CD4-positive, alpha-beta T cell treated with Interleukin-15 for 1 hour (primary cell): Measurements from ENCODE around the gene CD58.

Source experiments
- DNase-seq: peaks from one replicate; pipeline ENCODE4 v3.0.0-alpha.2; 2020

Gene CD58

DNA sequence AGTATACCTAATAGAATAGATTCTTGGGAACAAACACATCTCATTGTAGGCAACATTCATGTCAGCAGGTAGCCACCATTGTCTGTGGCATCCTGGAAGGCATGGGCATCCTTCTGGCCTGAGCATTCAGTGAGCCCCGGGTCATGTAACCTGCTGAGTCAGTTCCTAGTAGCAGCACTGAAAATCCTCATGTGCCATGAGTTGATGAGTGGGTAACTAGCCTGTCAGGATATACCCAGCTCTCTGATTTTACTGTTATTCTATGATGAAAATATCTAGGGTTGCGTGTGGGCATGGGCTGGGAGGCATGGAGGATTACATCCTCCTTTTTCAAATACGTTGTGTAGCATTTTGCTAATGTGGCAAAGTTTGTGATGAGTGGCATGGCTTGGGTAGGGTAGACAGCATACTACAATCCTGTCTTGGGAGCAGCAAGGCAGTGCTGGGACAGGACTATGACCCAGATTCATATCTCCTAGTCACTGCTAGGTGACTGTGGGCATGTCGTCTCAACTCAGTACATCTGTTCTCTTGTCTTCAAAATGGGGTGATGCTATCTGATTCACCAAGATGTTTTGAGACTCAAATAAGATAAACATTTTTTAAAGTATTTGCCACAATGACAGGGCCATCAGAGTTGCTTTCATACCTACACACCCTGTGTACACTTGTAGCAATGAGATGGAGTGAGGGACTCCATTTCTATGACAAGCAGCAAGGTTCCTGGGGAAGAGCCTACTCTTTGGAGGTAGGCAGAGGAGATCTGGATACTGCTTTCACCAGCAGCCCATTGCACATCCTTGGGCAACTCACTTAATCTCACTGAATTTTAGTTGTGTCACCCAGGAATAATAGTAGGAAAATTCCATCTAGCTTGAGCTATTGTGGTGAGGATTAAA lies 62.5 kb downstream of the CD58 start:
- DNase-seq = no peak

DNA sequence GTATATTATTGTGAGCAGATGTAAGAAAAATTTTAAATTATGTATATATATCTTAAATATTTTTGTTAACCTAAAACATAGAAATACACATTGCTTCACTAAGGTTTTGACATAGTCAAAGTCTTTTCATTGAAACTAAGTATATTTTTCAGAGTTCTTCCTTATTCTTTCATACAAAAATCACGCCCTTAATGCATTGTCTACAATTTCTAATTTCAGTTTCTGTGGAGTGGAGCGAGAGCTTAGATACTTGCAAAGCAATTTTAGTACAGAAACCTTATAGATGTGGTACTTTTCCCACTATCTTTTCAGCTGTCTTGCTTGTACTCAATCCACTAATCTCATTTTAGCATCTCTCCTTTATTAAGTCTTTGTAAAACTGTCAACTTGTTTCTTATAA lies 63.2 kb downstream of the CD58 start:
- no peak for DNase-seq

DNA sequence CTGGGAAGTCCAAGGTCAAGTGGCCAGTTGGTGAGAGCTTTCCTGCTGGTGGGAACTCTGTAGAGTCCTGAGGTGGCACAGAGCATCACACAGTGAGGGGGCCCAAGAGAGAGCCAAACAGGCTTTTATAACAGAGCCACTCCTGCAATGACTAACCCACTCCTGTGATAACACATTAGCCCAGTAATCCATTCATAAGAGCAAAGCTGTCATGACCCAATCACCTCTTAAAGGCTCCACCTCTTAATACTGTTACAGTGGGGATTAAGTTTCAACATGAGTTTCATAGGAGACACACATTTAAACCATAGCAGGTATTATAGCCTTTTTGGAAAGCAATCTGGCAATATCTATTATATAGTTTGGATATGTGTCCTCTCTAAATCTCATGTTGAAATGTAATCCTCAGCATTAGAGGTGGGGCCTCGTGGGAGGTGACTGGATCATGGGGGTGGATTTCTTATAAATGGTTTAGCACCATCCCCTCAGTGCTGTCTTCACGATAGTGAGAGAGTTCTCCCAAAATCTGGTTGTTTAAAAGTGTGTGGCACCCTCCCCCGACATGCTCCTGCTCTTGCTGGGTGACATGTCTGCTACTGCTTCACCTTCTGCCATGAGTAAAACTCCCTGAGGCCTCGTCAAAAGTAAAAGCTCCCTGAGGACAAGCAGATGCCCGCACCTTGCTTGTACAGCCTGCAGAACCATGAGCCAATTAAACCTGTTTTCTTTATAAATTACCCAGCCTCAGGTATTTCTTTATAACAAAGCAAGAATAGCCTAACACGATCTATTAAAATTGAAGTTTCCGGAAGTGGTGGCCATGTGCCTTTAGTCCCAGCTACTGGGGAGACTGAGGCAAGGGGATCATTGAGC lies 64.5 kb downstream of the CD58 start:
- DNase-seq = no peak

DNA sequence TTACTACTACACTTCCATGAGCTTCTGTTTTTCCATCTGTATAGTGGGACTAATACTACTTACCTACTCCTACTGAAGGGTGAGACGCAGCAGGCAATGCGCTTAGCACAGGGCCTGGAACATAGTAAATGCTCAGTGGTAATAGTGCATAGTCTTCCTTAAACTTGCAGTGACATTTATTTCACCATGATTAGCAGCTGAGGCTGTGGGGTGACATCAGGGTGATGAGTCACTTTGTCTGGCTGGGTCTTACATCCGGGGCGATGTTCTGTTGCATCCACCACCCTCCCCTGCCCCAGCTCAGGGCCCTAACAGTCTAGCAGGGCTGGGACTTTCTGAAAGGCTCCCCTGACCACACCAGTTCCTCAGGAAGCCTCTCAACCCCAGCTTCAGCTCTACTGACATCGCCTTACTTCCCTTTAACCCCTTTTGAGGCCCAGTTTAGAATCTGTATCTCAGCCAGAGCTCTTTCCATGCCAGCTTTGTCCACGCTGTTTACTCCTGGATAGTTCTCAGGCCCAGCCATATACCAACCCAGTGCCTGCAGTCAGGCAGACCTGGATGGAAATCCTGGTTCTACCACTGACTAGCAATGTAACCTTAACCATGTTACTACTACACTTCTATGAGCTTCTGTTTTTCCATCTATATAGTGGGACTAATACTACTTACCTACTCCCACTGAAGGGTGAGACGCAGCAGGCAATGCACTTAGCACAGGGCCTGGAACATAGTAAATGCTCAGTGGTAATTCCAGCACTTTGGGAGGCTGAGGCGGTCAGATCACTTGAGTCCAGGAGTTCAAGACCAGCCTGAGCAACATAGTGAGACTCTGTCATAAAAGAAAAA lies 66.3 kb downstream of the CD58 start:
- DNase-seq = peak; percentile 94

DNA sequence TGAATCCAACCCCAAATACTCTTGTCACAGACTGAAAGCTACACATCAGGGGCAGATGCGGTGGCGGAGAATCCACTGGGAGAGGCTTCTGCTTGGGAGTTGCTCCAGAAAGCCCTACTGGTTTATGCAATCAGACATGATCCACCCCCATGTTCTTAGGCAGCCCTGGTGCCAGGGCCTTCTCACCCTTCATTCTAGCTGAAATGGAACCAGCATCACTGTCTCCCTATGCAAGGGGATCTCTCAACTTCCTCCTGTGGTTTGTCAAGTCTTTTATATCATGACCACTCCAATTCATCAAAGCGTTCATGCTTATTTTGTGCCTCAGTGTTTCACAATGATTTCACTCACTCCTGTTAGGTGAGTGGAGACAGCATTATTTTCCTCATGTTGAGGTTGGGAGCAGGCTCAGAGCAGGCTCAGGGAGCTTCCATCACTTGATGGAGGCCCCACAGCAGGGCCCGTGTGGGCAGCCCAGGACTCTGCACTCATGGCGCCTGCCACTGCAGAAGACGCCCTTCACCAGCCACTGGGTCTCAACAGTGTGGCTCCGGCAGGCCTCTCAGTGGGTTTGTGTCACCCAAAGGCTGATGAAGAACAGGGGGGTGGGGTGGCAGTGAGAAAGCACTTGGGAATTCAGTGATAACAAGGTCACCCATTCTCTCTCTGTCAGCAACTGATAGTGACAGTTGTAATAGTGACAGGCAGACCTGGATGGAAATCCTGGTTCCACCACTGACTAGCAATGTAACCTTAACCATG lies 67.1 kb downstream of the CD58 start:
- DNase-seq = peak; percentile 38

DNA sequence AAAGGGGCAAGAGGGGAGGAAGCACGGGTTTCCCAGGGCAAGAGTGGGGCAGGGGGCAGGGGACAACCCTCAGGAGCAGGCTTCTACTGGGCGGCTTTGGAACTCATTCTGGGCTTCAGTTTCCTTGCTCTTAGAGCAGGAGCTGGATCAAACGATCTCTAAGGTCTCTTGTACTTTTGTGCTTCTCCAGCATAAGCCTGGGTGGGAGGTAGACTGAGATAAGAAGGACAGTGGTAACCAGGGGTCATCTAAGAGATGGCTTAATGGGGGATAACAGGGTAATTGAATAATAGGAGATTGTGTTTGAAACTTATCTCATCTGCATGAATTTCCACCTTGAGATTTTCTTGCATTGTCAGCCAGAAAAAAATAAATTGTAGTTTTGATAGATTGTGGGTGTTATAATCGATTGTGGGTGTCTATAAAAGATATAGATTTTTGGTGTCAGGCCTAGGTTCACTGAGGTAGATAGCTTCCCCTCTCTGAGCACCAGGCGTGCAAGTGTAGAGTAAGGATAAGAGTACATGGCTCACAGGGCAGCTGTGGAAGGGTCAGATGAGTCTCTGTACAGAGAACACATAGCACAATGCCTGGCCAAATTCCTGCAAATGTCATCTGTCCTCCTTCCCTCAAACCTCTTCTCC lies 68.0 kb downstream of the CD58 start:
- no peak for DNase-seq

DNA sequence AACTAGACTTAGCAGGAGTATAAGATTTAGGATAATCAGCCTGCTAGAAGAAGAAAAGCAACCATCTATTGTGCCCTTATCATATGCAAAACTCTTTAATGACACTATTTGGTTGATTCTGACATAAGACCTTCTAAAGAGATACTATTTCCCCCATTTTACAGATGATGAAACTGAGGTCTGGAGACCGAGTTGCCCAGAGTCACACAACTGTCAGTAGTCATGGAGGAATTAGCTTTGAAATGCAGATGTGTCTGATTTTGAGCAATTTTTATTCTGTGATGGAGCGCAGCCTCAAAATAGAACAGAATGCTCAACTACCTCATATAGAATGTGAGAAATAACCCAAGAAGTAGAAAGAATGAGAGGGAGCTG lies 69.0 kb downstream of the CD58 start:
- DNase-seq = no peak

DNA sequence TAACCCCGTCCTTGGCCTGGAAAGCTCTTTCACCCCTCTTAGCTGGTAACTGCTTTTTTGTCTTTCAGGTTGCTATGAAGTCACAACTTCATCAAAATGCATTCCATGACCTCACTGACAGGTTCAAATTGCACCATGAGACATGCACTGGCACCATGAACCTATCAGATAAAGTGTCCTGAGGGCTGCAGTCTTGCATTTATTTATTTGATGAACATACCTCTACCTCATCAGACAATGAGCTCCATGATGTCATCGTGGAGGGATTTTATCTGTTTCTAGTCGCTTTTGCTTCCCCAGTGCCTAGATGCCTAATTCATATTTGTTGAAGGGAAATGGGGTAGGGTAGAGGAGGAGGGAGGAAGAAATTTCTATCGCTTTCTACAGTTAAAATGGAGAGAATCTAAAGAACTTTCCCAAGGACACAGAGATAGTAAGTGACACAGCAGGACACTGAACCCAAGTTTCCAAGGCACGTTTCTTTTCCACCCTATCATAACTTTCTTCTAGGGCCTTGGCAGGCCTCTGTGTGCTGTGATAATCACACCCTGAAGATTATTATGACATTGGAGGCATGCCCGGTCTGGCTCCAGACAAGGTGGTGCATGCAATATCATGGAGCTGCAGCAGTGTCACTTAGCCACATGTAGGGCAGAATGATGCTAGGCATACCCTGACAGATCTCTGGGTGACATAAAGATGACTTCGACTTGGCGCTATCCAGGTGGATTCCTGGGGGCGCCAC lies 69.5 kb downstream of the CD58 start:
- DNase-seq = no peak

DNA sequence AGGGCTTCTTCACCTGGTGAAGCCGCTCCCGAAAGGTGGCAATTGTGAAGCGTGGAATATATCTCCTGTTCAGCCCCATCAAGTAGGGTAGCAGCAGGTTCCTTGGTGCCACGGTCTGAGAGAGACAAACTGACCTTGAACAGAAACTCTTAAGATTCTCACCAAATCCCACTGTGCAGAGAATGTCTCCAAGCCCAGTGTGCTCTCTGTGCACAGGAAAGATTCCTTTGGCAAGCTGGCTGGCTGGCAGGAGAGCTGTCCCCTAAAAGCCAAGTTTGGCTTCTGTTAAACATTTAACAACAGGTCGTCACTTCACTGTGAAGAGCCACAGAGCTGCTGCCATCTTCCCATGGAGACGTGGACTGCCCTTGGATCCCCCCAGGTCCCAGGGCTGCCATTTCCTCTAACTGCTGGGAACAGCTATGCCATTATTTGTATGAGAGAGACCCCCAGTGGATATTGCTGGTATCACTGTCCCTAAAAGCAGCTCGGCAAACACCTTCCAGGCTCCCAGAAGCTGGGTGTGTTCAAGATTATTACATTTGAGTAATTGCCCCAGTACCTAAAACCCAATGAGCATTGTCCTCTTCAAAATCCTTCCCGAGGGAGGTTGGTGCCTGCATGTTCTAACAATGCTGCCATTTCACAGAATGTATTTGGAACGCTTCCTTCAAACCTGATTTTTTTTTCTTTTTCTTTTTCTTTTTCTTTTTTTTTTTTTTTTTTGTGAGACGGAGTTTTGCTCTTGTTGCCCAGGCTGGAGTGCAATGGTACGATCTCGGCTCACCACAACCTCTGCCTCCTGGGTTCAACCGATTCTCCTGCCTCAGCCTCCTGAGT lies 71.8 kb downstream of the CD58 start:
- peak; percentile 55 for DNase-seq

DNA sequence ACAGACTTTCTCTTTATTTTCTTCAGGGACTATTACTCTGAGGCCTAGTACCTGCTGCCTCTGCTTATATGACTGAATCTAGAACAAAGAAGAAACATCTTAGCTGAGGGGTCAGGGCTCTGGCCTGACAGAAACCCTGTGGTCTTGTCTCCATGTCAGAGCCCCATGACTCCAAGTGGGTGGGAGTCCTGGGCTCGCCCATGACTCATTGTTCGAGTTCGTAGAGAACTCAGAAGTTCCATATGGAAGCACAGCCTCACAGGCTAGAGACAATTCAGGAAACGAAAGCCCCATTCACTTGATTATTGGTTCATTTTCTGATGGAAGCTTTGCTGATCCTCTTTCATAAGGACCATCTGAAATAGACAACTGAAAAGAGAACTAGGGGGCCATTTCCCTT lies 73.2 kb downstream of the CD58 start:
- peak; percentile 42 for DNase-seq

DNA sequence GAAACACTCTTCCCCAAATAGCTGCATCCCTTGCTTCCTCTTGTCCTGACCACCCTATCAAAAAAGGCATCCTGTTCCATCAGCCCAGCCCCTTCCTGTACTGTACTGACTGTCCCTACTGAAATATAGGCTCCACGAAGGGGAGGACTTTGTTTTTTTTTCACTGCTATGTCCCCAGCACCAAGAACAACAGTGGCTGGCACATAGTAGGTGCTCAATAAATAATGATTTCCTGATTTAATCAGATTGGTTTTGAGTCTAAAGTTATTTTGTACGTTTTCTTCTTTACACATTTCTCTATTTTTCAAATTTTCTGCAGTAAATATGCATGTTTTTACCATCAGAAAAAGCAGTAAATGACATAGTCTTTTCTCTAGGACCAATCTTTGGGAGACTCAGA lies 73.9 kb downstream of the CD58 start:
- DNase-seq = no peak

DNA sequence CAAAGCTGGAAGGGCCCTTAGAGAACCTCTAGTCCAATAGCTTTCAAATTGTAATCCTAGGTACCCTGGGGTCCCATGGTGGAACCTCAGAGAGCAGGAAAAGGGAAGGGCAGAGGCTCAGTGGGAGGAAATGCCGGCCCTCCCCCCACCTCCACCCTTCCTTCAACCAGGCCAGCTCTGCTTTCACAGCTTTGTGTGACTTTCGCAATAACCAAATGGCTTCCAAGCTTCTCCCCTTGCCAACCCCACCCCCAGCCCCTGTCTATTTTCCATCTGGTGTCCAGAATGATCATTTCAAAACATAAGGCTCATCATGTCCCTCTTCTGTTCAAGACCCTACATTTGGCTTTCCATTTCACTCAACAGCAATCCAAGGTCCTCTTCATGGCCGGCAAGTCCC lies 74.4 kb downstream of the CD58 start:
- no peak for DNase-seq

DNA sequence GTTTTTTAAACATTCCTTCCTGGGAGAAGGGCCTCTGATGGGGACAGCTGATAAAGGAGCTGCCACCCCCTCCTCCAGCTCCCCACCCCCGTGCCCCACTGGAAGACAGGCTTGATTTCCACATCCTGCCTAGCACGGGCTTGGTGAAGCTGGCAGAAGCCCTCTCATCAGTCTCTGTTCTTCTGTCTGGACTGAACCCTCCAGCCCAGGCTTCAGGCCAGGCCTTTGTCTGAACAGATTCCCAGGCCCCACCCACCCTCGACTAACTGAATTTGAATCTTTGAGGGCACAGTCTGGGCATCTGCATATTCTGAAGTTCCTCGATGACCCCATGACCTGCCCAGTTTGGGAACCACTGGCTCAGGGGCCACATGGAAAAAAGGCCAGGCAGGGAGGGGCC lies 75.3 kb downstream of the CD58 start:
- DNase-seq = no peak

DNA sequence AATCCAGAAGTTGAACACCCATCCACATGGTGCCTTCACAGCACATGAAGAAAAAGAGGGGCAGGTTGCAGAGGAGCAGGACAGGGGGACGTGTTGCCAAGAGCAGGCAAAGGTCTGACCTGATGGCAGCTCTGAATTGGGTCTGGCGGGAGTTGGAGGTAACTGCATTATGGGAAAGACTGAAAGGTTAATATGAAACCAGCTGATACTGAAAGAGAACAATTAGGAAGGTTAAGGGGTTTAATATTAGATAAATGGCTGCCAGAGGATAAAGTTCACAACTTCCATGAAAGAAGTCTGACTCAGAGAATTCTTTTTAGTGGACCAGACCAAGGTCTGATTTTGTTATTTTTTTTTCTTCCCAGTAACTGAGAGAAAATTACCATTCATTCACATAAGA lies 76.1 kb downstream of the CD58 start:
- no peak for DNase-seq

DNA sequence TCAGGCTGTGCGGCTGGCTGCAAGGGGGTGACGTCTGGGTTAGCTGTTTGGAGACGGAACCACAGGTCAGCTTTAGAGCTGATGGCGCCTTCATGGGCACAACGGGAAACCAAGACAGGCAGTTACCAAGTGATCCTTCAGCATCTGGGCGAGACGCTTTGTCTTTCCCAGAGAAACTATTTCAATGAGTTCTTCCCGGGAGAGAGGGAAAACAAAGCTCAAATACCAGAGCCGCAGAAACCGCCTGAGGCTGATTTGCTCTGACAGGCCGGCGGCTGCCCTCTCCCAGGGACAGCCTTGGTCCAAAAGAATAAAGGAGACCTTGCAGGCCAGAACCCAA lies 76.5 kb downstream of the CD58 start:
- no peak for DNase-seq

DNA sequence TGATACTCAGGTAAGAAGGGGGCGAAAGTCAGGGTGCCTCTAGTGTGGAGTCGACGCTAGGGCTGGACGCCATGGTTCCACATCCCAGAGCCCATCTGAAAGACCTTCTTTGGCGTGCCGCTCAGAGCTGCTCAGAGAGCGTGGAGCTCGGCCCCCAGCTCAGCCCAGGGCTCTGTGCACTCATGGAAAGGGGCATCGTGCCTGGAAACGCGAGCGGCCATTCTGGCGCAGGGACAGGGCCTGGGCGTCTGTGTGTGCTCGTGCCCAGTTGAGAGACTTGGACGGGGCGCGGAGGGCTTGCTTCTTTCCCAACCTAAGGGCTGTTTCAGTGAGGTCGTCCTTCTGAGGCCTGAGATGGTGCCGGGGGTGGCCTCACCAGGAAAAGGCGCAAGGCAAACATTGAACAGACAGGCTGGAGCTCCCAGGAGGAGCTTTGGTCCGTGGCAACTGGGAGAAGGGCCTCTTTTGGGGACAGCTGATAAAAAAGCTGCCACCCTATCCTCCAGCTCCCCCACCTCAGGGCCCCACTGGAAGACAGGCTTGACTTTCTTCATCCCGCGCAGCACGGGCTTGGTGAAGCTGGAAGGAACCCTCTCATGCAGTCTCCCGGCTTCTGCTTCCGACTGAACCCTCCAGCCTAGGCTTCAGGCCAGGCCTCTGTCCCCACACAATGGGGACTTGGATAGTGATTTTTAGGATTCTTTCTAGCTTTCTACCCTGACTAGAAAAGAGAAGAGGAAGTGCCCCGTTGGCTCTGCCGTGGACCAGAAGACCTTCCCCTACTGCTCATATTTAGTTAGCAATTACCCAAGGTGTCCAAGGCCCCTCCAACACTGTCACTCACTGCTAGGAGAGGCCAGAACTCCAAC lies 77.1 kb downstream of the CD58 start:
- no peak for DNase-seq

DNA sequence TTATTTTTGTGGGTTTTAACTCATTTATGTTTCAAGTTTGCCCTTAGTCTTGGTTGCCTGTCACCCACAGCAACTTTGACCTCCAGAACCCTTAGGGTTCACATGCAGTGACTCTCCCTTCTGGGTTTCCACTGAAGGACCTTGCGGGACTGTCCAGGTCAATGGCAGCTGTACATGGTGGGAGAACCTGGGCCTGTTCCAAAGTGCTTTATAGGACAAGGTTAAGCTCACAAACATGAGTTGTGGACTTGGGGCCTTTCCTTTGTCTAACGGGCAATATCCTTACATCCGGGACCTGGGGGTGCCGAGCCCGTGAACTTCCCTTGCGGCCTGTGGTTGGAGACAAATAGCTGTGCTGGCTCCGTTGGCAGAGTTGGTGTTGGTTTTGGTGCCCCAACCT lies 77.8 kb downstream of the CD58 start:
- no peak for DNase-seq

DNA sequence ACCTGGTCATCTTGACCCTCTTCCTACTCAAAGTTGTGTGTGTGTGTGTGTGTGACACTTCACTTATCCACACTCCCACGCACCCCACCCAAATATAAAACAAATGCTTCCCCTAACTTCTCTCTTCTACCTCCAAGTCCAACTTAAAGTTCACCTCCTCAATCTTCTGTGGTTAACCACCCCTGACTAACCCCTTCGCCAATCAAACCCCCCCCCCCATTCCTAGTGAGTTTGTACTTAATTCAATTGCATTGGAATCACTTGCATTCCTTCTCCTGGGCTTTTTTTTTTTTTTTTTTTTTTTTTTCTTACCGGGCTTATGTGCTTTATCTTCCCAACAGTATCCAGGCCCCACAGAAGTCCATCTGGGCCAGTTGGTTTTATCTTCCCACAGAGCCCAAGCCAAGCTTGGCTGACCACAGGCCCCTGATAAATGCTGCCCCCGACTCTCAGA lies 78.4 kb downstream of the CD58 start:
- DNase-seq = no peak

DNA sequence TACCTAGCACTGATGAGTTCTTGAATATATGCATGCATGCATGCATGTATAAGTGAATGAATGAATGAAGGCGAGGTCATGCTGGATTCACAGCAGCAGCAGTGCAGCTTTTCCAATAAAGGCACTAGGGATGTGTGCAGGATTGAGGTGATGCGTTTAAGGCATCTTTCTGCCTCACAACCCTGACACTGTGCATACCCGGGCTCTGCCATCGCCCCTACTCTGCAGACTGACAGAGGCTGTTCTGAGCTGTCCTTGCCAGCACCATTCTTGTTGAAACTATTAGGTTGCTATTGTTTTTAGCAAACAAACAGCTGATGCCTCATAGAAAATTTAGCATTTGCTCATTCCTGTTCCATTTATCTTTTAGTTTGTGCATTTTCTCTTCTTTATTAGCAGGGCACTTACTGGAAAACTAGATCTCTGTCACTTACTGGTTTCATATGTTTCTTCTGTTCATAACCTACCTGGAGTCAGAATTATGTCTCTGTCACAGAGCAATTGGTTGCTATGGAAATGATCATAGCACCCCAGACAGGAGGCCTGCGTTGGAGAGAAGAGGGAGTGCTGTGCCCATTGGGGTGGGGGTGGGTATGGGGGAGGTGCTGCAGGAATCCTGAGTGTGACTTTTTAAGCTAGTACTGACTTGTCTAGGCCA lies 79.0 kb downstream of the CD58 start:
- no peak for DNase-seq
